ENCODE measurements around the gene PFKFB4.
"Not testable (repeated sequence)": the region's sequence is repeated elsewhere in the genome, so short reads cannot be mapped to it uniquely, and the experiment has no call there.

Gene PFKFB4

GRCh38 chr3:48532271-48532976, 24.2 kb downstream of the PFKFB4 start:
- H3K4me3 Mint-ChIP-seq: no peak overlapping the region
- DNase-seq (no peak), ATAC-seq (no peak)

DNA sequence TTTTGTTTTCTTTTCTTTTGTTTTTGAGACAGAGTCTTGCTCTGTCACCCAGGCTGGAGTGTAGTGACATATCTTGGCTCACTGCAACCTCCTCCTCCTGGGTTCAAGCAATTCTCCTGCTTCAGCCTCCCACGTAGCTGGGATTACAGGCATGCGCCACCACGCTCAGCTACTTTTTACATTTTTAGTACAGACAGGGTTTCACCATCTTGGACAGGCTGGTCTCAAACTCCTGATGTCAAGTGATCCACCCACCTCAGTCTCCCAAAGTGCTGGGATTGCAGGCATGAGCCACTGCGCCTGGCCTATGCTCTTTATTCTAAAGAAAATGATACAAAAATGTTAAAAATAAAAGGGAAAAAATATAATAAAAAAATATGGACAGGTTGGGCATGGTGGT, 25.9 kb downstream of the PFKFB4 start:
- not testable (repeated sequence) for H3K9me3 Mint-ChIP-seq

More at GRCh38 chr3:48532271-48532976, 24.2 kb downstream of the PFKFB4 start:
- Mint-ChIP-seq H3K4me1 (peaks cover 4% of the 10 kb centered on the region), H3K9me3 (no peaks in the 10 kb centered on the region), H3K27ac (no peak overlapping the region), H3K27me3 (no peaks in the 10 kb centered on the region)

DNA sequence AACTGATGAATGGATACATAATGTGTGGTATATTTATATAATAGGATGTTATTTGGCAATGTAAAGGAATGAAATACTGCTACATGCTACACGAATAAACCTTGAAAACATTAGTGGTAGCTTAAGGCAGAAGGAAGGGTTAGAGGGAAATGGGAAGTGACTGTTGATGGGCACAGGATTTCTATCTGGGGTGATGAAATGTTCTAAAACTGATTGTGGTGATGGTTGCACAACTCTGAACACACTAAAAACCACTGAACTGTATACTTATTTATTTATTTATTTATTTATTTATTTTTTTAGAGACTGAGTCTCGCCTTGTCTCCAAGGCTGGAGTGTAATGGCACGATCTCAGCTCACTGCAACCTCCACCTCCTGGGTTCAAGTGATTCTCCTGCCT, 27.8 kb downstream of the PFKFB4 start:
- Mint-ChIP-seq H3K4me1 (peaks cover 2% of the 10 kb centered on the region), H3K27me3 (no peaks in the 10 kb centered on the region), H3K27ac (no peak overlapping the region), H3K9me3 (no peaks in the 10 kb centered on the region), H3K4me3 (no peak overlapping the region)
- ATAC-seq (no peak), DNase-seq (no peak)

More for the DNA sequence above, 25.9 kb downstream of the PFKFB4 start:
- H3K27ac Mint-ChIP-seq, H3K4me3 Mint-ChIP-seq, ATAC-seq, H3K27me3 Mint-ChIP-seq, DNase-seq, H3K4me1 Mint-ChIP-seq: not testable (repeated sequence)

- Mint-ChIP-seq H3K4me1 (peaks cover 6% of the 10 kb centered on the region), H3K27ac (no peak overlapping the region), H3K27me3 (no peaks in the 10 kb centered on the region), H3K9me3 (no peaks in the 10 kb centered on the region), H3K4me3 (no peak overlapping the region)
- no peak for DNase-seq
- ATAC-seq: no peak
Measured at GRCh38 chr3:48528048-48528447, 28.6 kb downstream of the PFKFB4 start.

DNA sequence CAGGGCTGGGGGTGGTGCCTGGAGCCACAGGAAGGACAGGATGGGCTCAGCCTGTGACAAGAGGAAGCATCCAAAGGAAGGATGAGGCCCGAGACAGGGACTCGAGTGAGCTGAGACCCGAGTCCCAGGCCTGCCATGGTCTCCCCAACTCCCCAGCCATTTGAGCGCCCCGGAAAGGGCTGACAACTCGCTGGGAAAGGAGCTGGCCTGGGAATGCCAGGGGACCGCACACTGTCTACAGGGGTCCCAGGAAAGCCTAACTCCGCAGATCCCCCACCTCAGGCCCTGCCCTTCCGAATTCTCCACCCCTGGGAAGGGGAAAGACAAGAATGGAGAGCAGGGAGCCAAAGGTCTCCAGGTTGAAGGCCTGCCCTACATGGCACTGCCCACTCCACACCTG, 31.6 kb downstream of the PFKFB4 start:
- Mint-ChIP-seq H3K27me3 (no peaks in the 10 kb centered on the region), H3K4me1 (peaks cover 17% of the 10 kb centered on the region), H3K4me3 (no peak overlapping the region), H3K27ac (no peak overlapping the region), H3K9me3 (no peaks in the 10 kb centered on the region)
- DNase-seq: no peak
- ATAC-seq: no peak

DNA sequence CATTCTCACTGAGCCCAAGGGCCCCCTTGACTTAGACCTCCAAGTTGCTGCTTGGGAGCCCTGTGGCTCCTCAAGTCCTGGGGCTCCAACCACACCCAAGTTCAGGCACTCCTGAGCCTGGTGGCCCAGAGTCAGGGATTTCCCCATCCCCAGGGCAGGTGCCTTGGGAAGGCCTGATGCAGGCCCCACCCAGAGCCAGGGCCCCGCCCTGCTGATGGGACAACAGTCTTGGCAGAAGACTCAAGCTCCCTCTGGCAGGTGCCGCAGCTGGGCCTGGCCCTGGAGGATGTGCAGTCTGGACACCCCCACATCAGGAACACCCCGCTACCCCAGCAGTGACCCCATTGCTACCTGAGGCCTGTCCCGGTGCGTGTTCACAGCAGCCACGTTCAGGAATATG, 35.0 kb downstream of the PFKFB4 start:
- Mint-ChIP-seq H3K4me3 (no peak overlapping the region), H3K27me3 (no peaks in the 10 kb centered on the region), H3K27ac (peak overlapping the region in 1 of 2 donors; percentile 34), H3K4me1 (peaks cover 49% of the 10 kb centered on the region), H3K9me3 (no peaks in the 10 kb centered on the region)
- DNase-seq (no peak), ATAC-seq (no peak)

GRCh38 chr3:48519277-48519643, 37.3 kb downstream of the PFKFB4 start:
- Mint-ChIP-seq H3K4me1 (peaks cover 70% of the 10 kb centered on the region), H3K27ac (no peak overlapping the region), H3K27me3 (no peaks in the 10 kb centered on the region), H3K4me3 (no peak overlapping the region), H3K9me3 (no peaks in the 10 kb centered on the region)
- ATAC-seq (no peak), DNase-seq (no peak)

GRCh38 chr3:48518638-48519276, 37.8 kb downstream of the PFKFB4 start:
- DNase-seq (no peak), ATAC-seq (peak; percentile 47)
- Mint-ChIP-seq H3K9me3 (no peaks in the 10 kb centered on the region), H3K4me1 (peaks cover 73% of the 10 kb centered on the region), H3K27ac (peak overlapping the region in 1 of 2 donors; percentile 63), H3K27me3 (no peaks in the 10 kb centered on the region), H3K4me3 (no peak overlapping the region)

GRCh38 chr3:48518069-48518468, 38.5 kb downstream of the PFKFB4 start:
- H3K27me3 Mint-ChIP-seq: no peaks in the 10 kb centered on the region
- H3K4me3 Mint-ChIP-seq: no peak overlapping the region
- ATAC-seq: no peak
- H3K4me1 Mint-ChIP-seq: peaks cover 69% of the 10 kb centered on the region
- H3K27ac Mint-ChIP-seq: no peak overlapping the region
- H3K9me3 Mint-ChIP-seq: no peaks in the 10 kb centered on the region
- DNase-seq: no peak

DNA sequence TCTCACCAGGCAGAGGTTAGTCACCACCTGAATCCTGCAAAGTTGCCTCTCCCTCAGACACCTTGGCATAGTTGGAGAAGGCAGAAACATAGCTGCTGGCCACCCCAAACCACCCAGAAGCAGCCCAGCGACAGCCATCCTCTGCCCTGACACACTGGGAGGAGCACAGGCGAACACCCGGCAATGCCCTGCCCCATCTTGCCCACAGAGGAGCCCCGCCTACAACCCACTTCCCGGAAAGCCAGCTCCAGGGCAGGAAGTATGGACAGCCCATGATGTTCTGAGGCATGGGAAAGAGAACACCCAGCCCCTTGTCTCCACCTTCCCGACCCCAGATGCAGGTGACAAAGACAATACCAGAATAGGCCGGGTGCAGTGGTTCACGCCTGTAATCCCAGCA, 40.0 kb downstream of the PFKFB4 start:
- peak; percentile 46 for ATAC-seq
- no peaks in the 10 kb centered on the region for H3K9me3 Mint-ChIP-seq
- no peak overlapping the region for H3K4me3 Mint-ChIP-seq
- H3K27me3 Mint-ChIP-seq: no peaks in the 10 kb centered on the region
- peak overlapping the region in 1 of 2 donors; percentile 78 for H3K27ac Mint-ChIP-seq
- peaks cover 69% of the 10 kb centered on the region for H3K4me1 Mint-ChIP-seq
- DNase-seq: peak in 1 of 2 donors; percentile 37

DNA sequence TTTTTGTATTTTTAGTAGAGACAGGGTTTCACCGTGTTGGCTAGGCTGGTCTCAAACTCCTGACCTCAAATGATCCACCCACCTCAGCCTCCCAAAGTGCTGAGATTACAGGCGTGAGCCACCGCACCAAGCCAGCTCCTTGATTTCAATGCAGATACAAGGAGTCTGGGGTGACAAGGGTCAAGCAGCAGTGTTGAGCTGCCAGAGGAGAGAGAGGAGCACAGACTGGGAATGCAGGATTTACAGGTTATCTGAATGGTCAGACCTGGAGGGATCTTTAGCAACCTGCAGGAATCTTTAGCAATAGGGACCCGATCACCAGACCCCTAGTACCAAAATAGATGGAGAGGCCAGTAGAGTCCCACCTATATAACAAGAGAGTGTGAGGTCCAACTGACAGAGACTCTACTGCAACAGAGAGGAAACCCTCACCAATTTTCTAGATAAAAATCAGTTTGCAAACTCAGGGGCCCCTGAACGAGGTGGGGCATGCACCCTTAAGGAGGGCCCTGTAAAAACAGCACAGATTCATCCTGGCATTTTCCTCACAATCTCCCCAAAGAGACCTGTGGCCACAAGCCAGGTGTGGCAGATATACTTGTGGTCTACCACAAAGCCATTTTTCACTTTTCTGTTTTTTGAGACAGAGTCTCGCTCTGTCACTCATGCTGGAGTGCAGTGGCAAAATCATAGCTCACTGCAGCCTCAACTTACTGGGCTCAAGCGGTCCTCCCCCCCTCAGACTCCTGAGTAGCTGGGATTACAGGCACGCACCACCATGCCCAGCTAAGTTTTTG, 42.0 kb downstream of the PFKFB4 start:
- no peaks in the 10 kb centered on the region for H3K27me3 Mint-ChIP-seq
- peaks cover 56% of the 10 kb centered on the region for H3K4me1 Mint-ChIP-seq
- no peaks in the 10 kb centered on the region for H3K9me3 Mint-ChIP-seq
- no peak overlapping the region for H3K27ac Mint-ChIP-seq
- DNase-seq: peak in 1 of 2 donors; percentile 26
- ATAC-seq: peak; percentile 73
- no peak overlapping the region for H3K4me3 Mint-ChIP-seq

GRCh38 chr3:48511551-48511950, 45.1 kb downstream of the PFKFB4 start:
- Mint-ChIP-seq H3K4me1 (peaks cover 42% of the 10 kb centered on the region), H3K27me3 (no peaks in the 10 kb centered on the region), H3K27ac (no peak overlapping the region)

GRCh38 chr3:48507256-48508061, 49.1 kb downstream of the PFKFB4 start:
- peak overlapping the region; percentile 55 to 58 for H3K4me3 Mint-ChIP-seq

More at GRCh38 chr3:48511551-48511950, 45.1 kb downstream of the PFKFB4 start:
- ATAC-seq (no peak), DNase-seq (no peak)
- Mint-ChIP-seq H3K9me3 (no peaks in the 10 kb centered on the region), H3K4me3 (no peak overlapping the region)

GRCh38 chr3:48505968-48506504, 50.6 kb downstream of the PFKFB4 start:
- H3K9me3 Mint-ChIP-seq: no peaks in the 10 kb centered on the region
- ATAC-seq (no peak), DNase-seq (no peak)
- no peak overlapping the region for H3K27ac Mint-ChIP-seq
- no peaks in the 10 kb centered on the region for H3K27me3 Mint-ChIP-seq
- H3K4me1 Mint-ChIP-seq: peaks cover 54% of the 10 kb centered on the region
- H3K4me3 Mint-ChIP-seq: peak overlapping the region in 1 of 2 donors; percentile 26

More at GRCh38 chr3:48507256-48508061, 49.1 kb downstream of the PFKFB4 start:
- ATAC-seq (peak; percentile 90), DNase-seq (peak; percentile 70 to 81)
- peaks cover 47% of the 10 kb centered on the region for H3K4me1 Mint-ChIP-seq
- H3K27ac Mint-ChIP-seq: peak overlapping the region in 1 of 2 donors; percentile 67
- H3K27me3 Mint-ChIP-seq: no peaks in the 10 kb centered on the region
- no peaks in the 10 kb centered on the region for H3K9me3 Mint-ChIP-seq

- ATAC-seq: no peak
- no peak overlapping the region for H3K27ac Mint-ChIP-seq
- H3K9me3 Mint-ChIP-seq: no peaks in the 10 kb centered on the region
- peak overlapping the region; percentile 82 to 84 for H3K4me3 Mint-ChIP-seq
- no peak for DNase-seq
- H3K4me1 Mint-ChIP-seq: peaks cover 54% of the 10 kb centered on the region
- no peaks in the 10 kb centered on the region for H3K27me3 Mint-ChIP-seq
Measured at GRCh38 chr3:48505146-48505545, 51.5 kb downstream of the PFKFB4 start.
